Upper lobe of right lung (tissue), 1 donor: ENCODE results near the gene AMMECR1. TPM values are rescaled to one million over a fixed set of nuclear protein-coding genes. Genes with fewer than 3 reads are reported as not detected.

ENCODE experiments used
- ATAC-seq: fragments of 200-7000 bp; cut with Tn5 transposase; one replicate; pipeline ENCODE4 v1.9.1; 2020; ENCODE audit warnings: mild to moderate bottlenecking, moderate library complexity
- DNase-seq: peaks from one replicate; pipeline ENCODE4 v3.0.0-alpha.2; 2020
- H3K27ac ChIP-seq: fragments of 200-600 bp; one replicate; pipeline ENCODE4 v1.8.0; 2022
- H3K27me3 ChIP-seq: fragments of 200-600 bp; one replicate; pipeline ENCODE4 v1.8.0; 2022; ENCODE audit warnings: mild to moderate bottlenecking
- H3K36me3 ChIP-seq: fragments of 200-600 bp; one replicate; pipeline ENCODE4 v1.8.0; 2022
- H3K4me1 ChIP-seq: fragments of 200-600 bp; one replicate; pipeline ENCODE4 v1.8.0; 2022
- H3K4me3 ChIP-seq: fragments of 200-600 bp; one replicate; pipeline ENCODE4 v1.8.0; 2022; ENCODE audit warnings: mild to moderate bottlenecking
- H3K9me3 ChIP-seq: fragments of 200-600 bp; one replicate; pipeline ENCODE4 v1.8.0; 2022
- intact Hi-C: fragments of 100-400 bp; cut with DNase I; formaldehyde crosslinking; loops from one replicate; pipeline ENCODE4 v1.11.0; 2022
- total RNA-seq: library from RNA; stranded (reverse); fragmentation: NEBNext Ultra II Directional; extraction: Animal tissue kit (Norgen Biotek cat#: 25700); gene quantifications from one replicate; pipeline ENCODE4 v1.2.1, GENCODE V29; 2021
- TF ChIP-seq, protein P1 (sequence below): fragments of 200-600 bp; IDR thresholded peaks from one replicate; pipeline ENCODE4 v1.8.0; 2022; ENCODE audit warnings: antibody characterized with exemption
- donor health status: DM: no; HTN: yes; CAD: no; lungs with severe emphysema.

The AMMECR1 gene
- total RNA-seq, 1 donor from 2014 or later = 6.1 TPM

DNA sequence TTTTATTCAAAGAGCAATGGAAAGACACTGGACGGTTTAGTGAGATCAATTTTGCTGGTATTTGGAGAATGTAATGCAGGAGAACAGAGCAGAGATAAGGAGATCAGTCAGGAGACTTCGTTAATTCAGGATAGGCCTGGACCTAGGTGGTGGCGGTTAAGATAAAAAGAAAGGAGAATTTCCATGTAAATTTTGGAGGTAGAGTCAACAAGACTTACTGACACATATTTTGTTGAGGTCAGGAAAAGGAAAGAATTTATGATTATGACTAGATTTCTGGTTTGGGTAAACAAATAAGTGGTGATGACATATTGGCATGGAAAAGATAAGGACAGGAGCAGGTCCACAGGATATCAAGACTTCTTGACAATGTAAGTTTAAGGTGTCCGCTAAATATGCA is 8.8 kb upstream of the AMMECR1 start:
- no peak overlapping the region for H3K4me3 ChIP-seq
- ATAC-seq (no peak), DNase-seq (no peak)
- H3K27ac ChIP-seq = no peak overlapping the region
- no peaks in the 10 kb centered on the region for H3K36me3 ChIP-seq
- no peaks in the 10 kb centered on the region for H3K4me1 ChIP-seq
- H3K27me3 ChIP-seq = no peaks in the 10 kb centered on the region
- intact Hi-C loops = no loop called here
- TF ChIP-seq, protein P1, sequence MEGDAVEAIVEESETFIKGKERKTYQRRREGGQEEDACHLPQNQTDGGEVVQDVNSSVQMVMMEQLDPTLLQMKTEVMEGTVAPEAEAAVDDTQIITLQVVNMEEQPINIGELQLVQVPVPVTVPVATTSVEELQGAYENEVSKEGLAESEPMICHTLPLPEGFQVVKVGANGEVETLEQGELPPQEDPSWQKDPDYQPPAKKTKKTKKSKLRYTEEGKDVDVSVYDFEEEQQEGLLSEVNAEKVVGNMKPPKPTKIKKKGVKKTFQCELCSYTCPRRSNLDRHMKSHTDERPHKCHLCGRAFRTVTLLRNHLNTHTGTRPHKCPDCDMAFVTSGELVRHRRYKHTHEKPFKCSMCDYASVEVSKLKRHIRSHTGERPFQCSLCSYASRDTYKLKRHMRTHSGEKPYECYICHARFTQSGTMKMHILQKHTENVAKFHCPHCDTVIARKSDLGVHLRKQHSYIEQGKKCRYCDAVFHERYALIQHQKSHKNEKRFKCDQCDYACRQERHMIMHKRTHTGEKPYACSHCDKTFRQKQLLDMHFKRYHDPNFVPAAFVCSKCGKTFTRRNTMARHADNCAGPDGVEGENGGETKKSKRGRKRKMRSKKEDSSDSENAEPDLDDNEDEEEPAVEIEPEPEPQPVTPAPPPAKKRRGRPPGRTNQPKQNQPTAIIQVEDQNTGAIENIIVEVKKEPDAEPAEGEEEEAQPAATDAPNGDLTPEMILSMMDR = no peak
- H3K9me3 ChIP-seq = no peaks in the 10 kb centered on the region

- H3K4me1 ChIP-seq = no peaks in the 10 kb centered on the region
- no peak overlapping the region for H3K27ac ChIP-seq
- ATAC-seq (no peak), DNase-seq (no peak)
- no peaks in the 10 kb centered on the region for H3K9me3 ChIP-seq
- intact Hi-C loops = no loop called here
- no peaks in the 10 kb centered on the region for H3K36me3 ChIP-seq
- no peak overlapping the region for H3K4me3 ChIP-seq
- TF ChIP-seq, protein P1 = no peak
- no peaks in the 10 kb centered on the region for H3K27me3 ChIP-seq
Measured at GRCh38 chrX:110322603-110323002, 4.7 kb upstream of the AMMECR1 start.

DNA sequence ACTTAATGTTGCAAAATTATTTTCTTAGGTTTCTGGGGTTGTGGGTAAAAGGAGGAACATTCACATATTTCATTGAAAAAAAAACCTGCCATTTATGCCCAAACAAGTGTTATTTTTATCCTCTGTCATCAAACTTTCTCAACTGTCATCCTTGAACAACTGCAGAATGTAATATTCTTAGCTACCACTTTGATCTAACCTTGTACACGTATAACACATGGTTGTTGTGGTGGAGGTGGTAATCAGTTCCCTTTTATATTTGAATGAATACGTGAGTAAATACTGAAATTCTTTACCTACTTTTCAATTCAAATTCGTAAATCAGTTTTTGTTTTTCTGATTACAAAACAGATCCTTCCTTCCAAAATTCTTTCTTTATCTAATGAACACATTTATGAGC is 3.8 kb upstream of the AMMECR1 start:
- H3K4me1 ChIP-seq = no peaks in the 10 kb centered on the region
- no peak overlapping the region for H3K27ac ChIP-seq
- DNase-seq (no peak), ATAC-seq (no peak)
- H3K9me3 ChIP-seq = no peaks in the 10 kb centered on the region
- no peaks in the 10 kb centered on the region for H3K36me3 ChIP-seq
- TF ChIP-seq, protein P1 = no peak
- no peak overlapping the region for H3K4me3 ChIP-seq
- no peaks in the 10 kb centered on the region for H3K27me3 ChIP-seq
- intact Hi-C loops = no loop called here

DNA sequence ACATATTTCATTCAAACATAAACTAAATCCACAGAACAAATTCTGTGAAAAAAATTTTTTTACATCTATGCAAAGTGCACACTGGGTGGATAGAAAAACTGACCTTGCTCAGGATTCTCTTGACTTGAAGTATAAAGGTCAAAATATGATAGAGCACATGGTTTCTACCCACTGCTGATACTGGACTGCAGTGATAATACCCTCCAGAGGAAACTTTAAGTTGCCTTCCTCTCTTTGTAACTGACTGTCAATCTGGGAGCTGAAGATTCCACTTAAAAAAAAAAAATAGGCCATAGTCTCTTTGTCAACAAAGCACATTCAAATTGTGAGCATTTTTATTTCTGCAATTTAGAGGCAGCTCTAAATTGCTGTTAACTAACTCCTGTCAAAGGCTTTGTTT is 3.2 kb upstream of the AMMECR1 start:
- TF ChIP-seq, protein P1 = no peak
- Histone ChIP-seq H3K27ac (no peak overlapping the region), H3K36me3 (no peaks in the 10 kb centered on the region), H3K27me3 (no peaks in the 10 kb centered on the region), H3K9me3 (no peaks in the 10 kb centered on the region), H3K4me3 (no peak overlapping the region), H3K4me1 (no peaks in the 10 kb centered on the region)
- no peak for ATAC-seq
- intact Hi-C loops = no loop called here
- DNase-seq = no peak

- TF ChIP-seq, protein P1 = no peak
- no peaks in the 10 kb centered on the region for H3K27me3 ChIP-seq
- H3K4me1 ChIP-seq = no peaks in the 10 kb centered on the region
- H3K36me3 ChIP-seq = no peaks in the 10 kb centered on the region
- ATAC-seq (no peak), DNase-seq (no peak)
- no peak overlapping the region for H3K27ac ChIP-seq
- intact Hi-C loops = no loop called here
- no peak overlapping the region for H3K4me3 ChIP-seq
- no peaks in the 10 kb centered on the region for H3K9me3 ChIP-seq
Measured at GRCh38 chrX:110320381-110320987, 2.6 kb upstream of the AMMECR1 start.

GRCh38 chrX:110318664-110318968 is 731 bp upstream of the AMMECR1 start:
- no peak for DNase-seq
- ATAC-seq = peak; percentile 42
- peak overlapping the region; percentile 76 for H3K27ac ChIP-seq
- H3K27me3 ChIP-seq = no peaks in the 10 kb centered on the region
- intact Hi-C loops = no loop called here
- no peaks in the 10 kb centered on the region for H3K4me1 ChIP-seq
- no peaks in the 10 kb centered on the region for H3K9me3 ChIP-seq
- TF ChIP-seq, protein P1 = no peak
- H3K36me3 ChIP-seq = no peaks in the 10 kb centered on the region
- peak overlapping the region; percentile 53 for H3K4me3 ChIP-seq
